Neural cell (in vitro differentiated cells): ENCODE measurements around the gene EFCAB8. TPM values are rescaled to one million over a fixed set of nuclear protein-coding genes. Genes with fewer than 3 reads are reported as not detected.

Source experiments
- H2AFZ ChIP-seq: fragments of 200-600, 300-800 bp; sonication (generic), shearing (Covaris generic); 2 replicates; pipeline ENCODE4 v1.6.0; 2014; ENCODE audit warnings: low read depth, mild to moderate bottlenecking, antibody characterized with exemption, low read length, moderate library complexity
- H3F3A ChIP-seq: fragments of 200-600 bp; shearing (Covaris generic); 2 replicates; pipeline ENCODE4 v1.6.1; 2016; ENCODE audit warnings: mild to moderate bottlenecking, moderate library complexity, mixed read lengths, antibody characterized with exemption, low read length; ENCODE audit not compliant: insufficient read depth, poor library complexity, severe bottlenecking
- H3K27ac ChIP-seq: fragments of 200-600, 300-800 bp; sonication (generic), shearing (Covaris generic); 2 replicates; pipeline ENCODE4 v1.5.1; 2014; ENCODE audit warnings: mild to moderate bottlenecking, low read length, moderate library complexity
- H3K27me3 ChIP-seq: fragments of 300-800, 200-600 bp; sonication (generic), shearing (Covaris generic); 2 replicates; pipeline ENCODE4 v1.6.0; 2014; ENCODE audit warnings: mild to moderate bottlenecking, low read depth, low read length, moderate library complexity; ENCODE audit not compliant: insufficient read depth
- H3K36me3 ChIP-seq: fragments of 300-800, 200-600 bp; sonication (generic), shearing (Covaris generic); 2 replicates; pipeline ENCODE4 v1.5.1; 2014; ENCODE audit warnings: mild to moderate bottlenecking, antibody characterized with exemption, low read length, moderate library complexity; ENCODE audit not compliant: insufficient read depth
- H3K4me2 ChIP-seq: fragments of 300-800, 200-600 bp; sonication (generic), shearing (Covaris generic); 2 replicates; pipeline ENCODE4 v1.6.0; 2014; ENCODE audit warnings: mild to moderate bottlenecking, low read length
- H3K4me3 ChIP-seq: fragments of 300-800, 200-600 bp; sonication (generic), shearing (Covaris generic); 2 replicates; pipeline ENCODE4 v1.5.1; 2014; ENCODE audit warnings: mild to moderate bottlenecking, low read length, moderate library complexity
- H3K79me2 ChIP-seq: fragments of 200-600 bp; shearing (Covaris generic); replicated peaks from 2 replicates; pipeline ENCODE4 v1.6.0; 2014; ENCODE audit warnings: mild to moderate bottlenecking, low read length, moderate library complexity; ENCODE audit not compliant: insufficient read depth
- H3K9ac ChIP-seq: fragments of 300-800, 200-600 bp; sonication (generic), shearing (Covaris generic); 2 replicates; pipeline ENCODE4 v1.6.1; 2016; ENCODE audit warnings: mild to moderate bottlenecking, low read length, mixed read lengths
- H3K9me2 ChIP-seq: fragments of 200-600 bp; shearing (Covaris generic); 2 replicates; pipeline ENCODE4 v1.6.1; 2016; ENCODE audit warnings: mild to moderate bottlenecking, low read length, mixed read lengths; ENCODE audit not compliant: insufficient read depth
- H3K9me3 ChIP-seq: fragments of 200-600, 300-800 bp; sonication (generic), shearing (Covaris generic); 2 replicates; pipeline ENCODE4 v1.6.1; 2016; ENCODE audit warnings: mild to moderate bottlenecking, mixed run types, low read length, moderate library complexity, mixed read lengths
- H4K20me1 ChIP-seq: fragments of 200-600 bp; shearing (Covaris generic); 2 replicates; pipeline ENCODE4 v1.6.1; 2016; ENCODE audit warnings: mild to moderate bottlenecking, mixed run types; ENCODE audit not compliant: insufficient read depth
- EP300 ChIP-seq: fragments of 450-650 bp; conservative IDR thresholded peaks from 2 replicates; pipeline ENCODE4 v1.6.1; 2014; ENCODE audit warnings: antibody characterized with exemption, mild to moderate bottlenecking, moderate library complexity; ENCODE audit not compliant: poor library complexity, severe bottlenecking
- EZH2 ChIP-seq: fragments of 200-600, 300-800 bp; shearing (Covaris generic), sonication (generic); IDR thresholded peaks from 2 replicates; pipeline ENCODE4 v1.6.1; 2014; ENCODE audit warnings: antibody characterized with exemption, low read length, borderline replicate concordance, mild to moderate bottlenecking; ENCODE audit not compliant: insufficient read depth, poor library complexity, severe bottlenecking
- MXI1 ChIP-seq: fragments of 450-650 bp; conservative IDR thresholded peaks from 2 replicates; pipeline ENCODE4 v1.6.1; 2014; ENCODE audit warnings: antibody characterized with exemption, mild to moderate bottlenecking; ENCODE audit not compliant: poor library complexity, severe bottlenecking
- POLR2AphosphoS5 ChIP-seq: IDR thresholded peaks from 2 replicates; pipeline ENCODE4 v1.6.1; 2012
- RAD21 ChIP-seq: fragments of 450-650 bp; conservative IDR thresholded peaks from 2 replicates; pipeline ENCODE4 v1.6.1; 2014; ENCODE audit warnings: antibody characterized with exemption, mild to moderate bottlenecking, moderate library complexity
- REST ChIP-seq: IDR thresholded peaks from 2 replicates; pipeline ENCODE4 v1.6.1; 2012; ENCODE audit warnings: borderline replicate concordance
- SMC3 ChIP-seq: fragments of 450-650 bp; conservative IDR thresholded peaks from 2 replicates; pipeline ENCODE4 v1.6.1; 2014; ENCODE audit warnings: antibody characterized with exemption, mild to moderate bottlenecking, moderate library complexity; ENCODE audit not compliant: poor library complexity
- TAF1 ChIP-seq: IDR thresholded peaks from 2 replicates; pipeline ENCODE4 v1.6.1; 2012; ENCODE audit warnings: low read depth
- polyA plus RNA-seq: library from polyadenylated mRNA; depleted of rRNA; stranded (reverse); fragments of >200 nt; gene quantifications from 2 replicates; pipeline ENCODE4 v1.2.3, GENCODE V29; 2014
- TF ChIP-seq, protein P1 (sequence below): fragments of 450-650 bp; IDR thresholded peaks from 2 replicates; pipeline ENCODE4 v1.5.1; 2014; ENCODE audit warnings: antibody characterized with exemption, mild to moderate bottlenecking, moderate library complexity; ENCODE audit not compliant: poor library complexity, severe bottlenecking

Gene EFCAB8
- polyA plus RNA-seq, 1 donor from 2014 or later = not detected

DNA sequence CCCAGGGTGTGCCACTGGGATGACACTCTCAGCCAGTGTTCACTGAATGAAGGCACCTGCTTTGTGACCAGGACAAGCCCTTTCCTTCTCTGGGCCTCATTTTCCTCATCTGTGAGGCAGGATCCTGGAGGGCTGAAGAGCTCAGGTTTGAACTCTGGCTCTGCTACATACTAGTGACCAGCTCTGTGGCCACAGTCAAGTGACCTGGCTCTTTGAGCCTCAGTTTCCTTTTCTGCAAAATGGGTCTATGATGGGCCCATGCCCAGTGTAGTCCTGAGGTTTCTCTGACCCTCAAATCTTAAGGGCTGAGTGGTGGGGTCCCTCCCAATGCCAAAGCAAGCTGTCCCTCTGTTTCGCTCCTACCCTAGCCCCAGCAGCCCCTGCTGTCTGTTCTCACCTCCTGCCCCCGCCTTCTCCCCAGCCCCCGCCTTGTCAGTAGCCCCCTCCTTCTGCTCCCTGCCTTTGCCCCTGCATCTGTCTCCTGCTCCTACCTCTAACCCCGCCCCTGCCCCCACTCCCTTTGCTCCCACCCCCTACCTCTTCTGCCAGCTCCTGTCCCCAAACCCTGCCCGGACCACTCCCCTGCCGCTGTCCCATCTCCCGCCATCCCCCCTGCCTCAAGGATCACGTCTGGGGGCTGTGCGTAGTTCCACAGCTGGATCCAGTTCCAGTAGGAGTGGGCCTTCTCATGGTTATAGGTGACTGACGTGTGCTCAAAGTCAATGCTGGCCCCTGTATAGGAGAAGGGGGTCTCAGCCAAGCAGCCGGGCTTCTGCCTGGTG lies 128.5 kb downstream of the EFCAB8 start:
- TF ChIP-seq POLR2AphosphoS5 = no peak
- TF ChIP-seq TAF1 = no peak
- no peak for TF ChIP-seq EP300
- H3K27ac ChIP-seq = no peak overlapping the region
- no peaks in the 10 kb centered on the region for H3K9me3 ChIP-seq
- no peaks in the 10 kb centered on the region for H3K27me3 ChIP-seq
- H3K4me3 ChIP-seq = no peak overlapping the region
- H4K20me1 ChIP-seq = no peaks in the 10 kb centered on the region
- H3F3A ChIP-seq = no peaks in the 10 kb centered on the region
- H3K79me2 ChIP-seq = no peaks in the 10 kb centered on the region
- H3K36me3 ChIP-seq = no peaks in the 10 kb centered on the region
- no peak overlapping the region for H2AFZ ChIP-seq
- H3K4me2 ChIP-seq = no peak overlapping the region
- H3K9ac ChIP-seq = no peak overlapping the region
- H3K9me2 ChIP-seq = no peaks in the 10 kb centered on the region

GRCh38 chr20:32988008-32988407 lies 129.3 kb downstream of the EFCAB8 start:
- Histone ChIP-seq H3K27me3 (no peaks in the 10 kb centered on the region), H3K4me2 (no peak overlapping the region), H4K20me1 (no peaks in the 10 kb centered on the region), H3F3A (no peaks in the 10 kb centered on the region), H3K27ac (no peak overlapping the region), H2AFZ (no peak overlapping the region), H3K36me3 (no peaks in the 10 kb centered on the region), H3K9me2 (no peaks in the 10 kb centered on the region), H3K4me3 (no peak overlapping the region), H3K79me2 (no peaks in the 10 kb centered on the region), H3K9ac (no peak overlapping the region), H3K9me3 (no peaks in the 10 kb centered on the region)
- TF ChIP-seq RAD21 (no peak), MXI1 (no peak), SMC3 (no peak), EP300 (no peak), POLR2AphosphoS5 (no peak), EZH2 (no peak), REST (no peak), TAF1 (no peak)
- TF ChIP-seq, protein P1, sequence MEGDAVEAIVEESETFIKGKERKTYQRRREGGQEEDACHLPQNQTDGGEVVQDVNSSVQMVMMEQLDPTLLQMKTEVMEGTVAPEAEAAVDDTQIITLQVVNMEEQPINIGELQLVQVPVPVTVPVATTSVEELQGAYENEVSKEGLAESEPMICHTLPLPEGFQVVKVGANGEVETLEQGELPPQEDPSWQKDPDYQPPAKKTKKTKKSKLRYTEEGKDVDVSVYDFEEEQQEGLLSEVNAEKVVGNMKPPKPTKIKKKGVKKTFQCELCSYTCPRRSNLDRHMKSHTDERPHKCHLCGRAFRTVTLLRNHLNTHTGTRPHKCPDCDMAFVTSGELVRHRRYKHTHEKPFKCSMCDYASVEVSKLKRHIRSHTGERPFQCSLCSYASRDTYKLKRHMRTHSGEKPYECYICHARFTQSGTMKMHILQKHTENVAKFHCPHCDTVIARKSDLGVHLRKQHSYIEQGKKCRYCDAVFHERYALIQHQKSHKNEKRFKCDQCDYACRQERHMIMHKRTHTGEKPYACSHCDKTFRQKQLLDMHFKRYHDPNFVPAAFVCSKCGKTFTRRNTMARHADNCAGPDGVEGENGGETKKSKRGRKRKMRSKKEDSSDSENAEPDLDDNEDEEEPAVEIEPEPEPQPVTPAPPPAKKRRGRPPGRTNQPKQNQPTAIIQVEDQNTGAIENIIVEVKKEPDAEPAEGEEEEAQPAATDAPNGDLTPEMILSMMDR = no peak
